ENCODE results near the gene GLT1D1. TPM values are rescaled to one million over a fixed set of nuclear protein-coding genes. Genes with fewer than 3 reads are reported as not detected.

The GLT1D1 gene
- total RNA-seq, 1 donor from 2014 or later, result 9.5 TPM

DNA sequence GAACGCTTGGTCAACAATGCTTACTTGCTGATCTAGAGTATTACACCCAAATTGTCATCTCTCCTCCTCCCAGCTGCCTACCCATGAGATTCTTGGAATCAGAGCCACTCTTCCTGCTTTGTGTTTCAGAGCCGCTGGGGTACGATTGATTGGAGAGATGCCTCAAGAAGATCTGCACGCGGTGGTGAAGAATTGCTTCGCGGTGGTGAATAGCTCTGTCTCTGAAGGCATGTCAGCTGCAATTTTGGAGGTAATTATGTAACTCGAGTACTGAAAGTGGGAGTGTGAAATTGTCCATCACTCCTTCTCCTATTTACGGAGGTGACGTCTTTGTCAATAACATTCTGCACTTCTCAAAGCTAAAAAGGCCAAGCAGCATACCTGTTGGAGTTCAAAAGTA lies 93.9 kb downstream of the GLT1D1 start:
- TF ChIP-seq, protein P1, sequence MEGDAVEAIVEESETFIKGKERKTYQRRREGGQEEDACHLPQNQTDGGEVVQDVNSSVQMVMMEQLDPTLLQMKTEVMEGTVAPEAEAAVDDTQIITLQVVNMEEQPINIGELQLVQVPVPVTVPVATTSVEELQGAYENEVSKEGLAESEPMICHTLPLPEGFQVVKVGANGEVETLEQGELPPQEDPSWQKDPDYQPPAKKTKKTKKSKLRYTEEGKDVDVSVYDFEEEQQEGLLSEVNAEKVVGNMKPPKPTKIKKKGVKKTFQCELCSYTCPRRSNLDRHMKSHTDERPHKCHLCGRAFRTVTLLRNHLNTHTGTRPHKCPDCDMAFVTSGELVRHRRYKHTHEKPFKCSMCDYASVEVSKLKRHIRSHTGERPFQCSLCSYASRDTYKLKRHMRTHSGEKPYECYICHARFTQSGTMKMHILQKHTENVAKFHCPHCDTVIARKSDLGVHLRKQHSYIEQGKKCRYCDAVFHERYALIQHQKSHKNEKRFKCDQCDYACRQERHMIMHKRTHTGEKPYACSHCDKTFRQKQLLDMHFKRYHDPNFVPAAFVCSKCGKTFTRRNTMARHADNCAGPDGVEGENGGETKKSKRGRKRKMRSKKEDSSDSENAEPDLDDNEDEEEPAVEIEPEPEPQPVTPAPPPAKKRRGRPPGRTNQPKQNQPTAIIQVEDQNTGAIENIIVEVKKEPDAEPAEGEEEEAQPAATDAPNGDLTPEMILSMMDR (IDR thresholded peaks at IDR 0.05), result no peak
- Histone ChIP-seq H3K4me3 (no peak overlapping the region), H3K36me3 (no peaks in the 10 kb centered on the region), H3K9me3 (no peaks in the 10 kb centered on the region), H3K4me1 (no peaks in the 10 kb centered on the region), H3K27ac (no peak overlapping the region), H3K27me3 (no peaks in the 10 kb centered on the region)
- DNase-seq (ENCODE audit: low spot score in 2 of 2), result no peak
- intact Hi-C loops (cut with DNase I), result no loop called here

DNA sequence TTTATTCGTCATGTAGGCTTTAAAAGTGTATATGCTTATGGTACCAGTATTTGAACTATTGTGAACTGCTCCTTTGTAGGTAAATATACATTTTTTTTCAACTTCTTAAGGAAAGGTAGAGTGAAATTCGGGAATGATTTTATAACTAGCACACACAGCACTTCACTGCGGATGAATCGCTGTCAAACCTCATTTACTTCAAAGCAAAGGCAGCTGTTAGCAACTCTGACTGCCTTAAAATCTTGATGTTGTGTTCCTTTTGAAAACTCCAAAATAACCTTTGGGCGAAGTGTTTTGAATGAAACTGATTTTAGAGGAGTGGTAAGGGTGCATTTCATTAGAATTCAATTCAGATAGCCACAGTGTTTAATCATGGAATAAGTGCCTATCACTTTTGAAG lies 95.8 kb downstream of the GLT1D1 start:
- TF ChIP-seq, protein P1 (IDR thresholded peaks at IDR 0.05), result no peak
- Histone ChIP-seq H3K27me3 (no peaks in the 10 kb centered on the region), H3K4me3 (no peak overlapping the region), H3K9me3 (no peaks in the 10 kb centered on the region), H3K4me1 (no peaks in the 10 kb centered on the region), H3K36me3 (no peaks in the 10 kb centered on the region), H3K27ac (no peak overlapping the region)
- intact Hi-C loops (cut with DNase I), result no loop called here
- DNase-seq (ENCODE audit: low spot score in 2 of 2), result no peak

DNA sequence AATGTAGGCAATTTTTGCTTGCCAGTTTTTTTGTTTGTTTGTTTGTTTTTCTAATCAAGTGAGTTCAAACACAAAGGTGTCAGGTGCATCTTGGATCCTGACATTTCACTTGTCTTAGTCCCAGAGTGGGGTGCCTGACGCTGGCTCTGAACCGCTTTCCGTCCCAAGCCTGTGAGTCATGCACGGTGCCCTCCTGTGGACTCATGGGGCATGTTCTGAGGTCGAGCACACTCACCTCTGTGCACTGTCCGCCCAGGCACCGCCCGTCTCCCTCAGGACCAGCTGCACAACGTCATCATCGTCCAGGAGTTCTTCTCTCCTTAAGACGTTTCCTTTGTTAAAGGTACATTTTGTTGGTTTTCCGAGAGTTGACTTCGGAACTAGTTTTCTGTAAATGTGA lies 98.2 kb downstream of the GLT1D1 start:
- Histone ChIP-seq H3K27me3 (no peaks in the 10 kb centered on the region), H3K36me3 (no peaks in the 10 kb centered on the region), H3K4me1 (no peaks in the 10 kb centered on the region), H3K27ac (no peak overlapping the region), H3K9me3 (no peaks in the 10 kb centered on the region), H3K4me3 (no peak overlapping the region)
- intact Hi-C loops (cut with DNase I), result no loop called here
- TF ChIP-seq, protein P1 (IDR thresholded peaks at IDR 0.05), result no peak
- no peak for DNase-seq (ENCODE audit: low spot score in 2 of 2)

DNA sequence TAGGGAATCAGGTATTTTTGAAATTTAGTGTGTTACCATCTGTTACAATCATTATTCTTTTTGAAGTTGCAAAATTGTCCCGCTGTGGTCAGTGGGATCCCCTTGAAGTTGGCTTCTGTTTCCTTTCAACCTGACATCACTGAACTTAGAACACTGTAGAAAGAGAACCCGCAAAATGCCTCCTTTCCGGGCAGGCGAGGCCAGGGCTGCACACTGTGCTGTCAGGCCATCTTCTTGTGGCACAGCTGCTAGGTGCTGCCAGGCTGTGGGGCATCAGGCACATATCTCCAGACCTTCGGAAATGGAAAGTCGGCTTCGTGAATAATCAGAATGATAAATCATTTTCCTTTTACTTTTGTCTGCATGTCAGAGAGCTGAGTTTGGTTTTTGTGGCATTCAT lies 103.5 kb downstream of the GLT1D1 start:
- intact Hi-C loops (cut with DNase I), result no loop called here
- TF ChIP-seq, protein P1 (IDR thresholded peaks at IDR 0.05), result no peak
- no peaks in the 10 kb centered on the region for H3K27me3 ChIP-seq
- H3K36me3 ChIP-seq, result no peaks in the 10 kb centered on the region
- DNase-seq (ENCODE audit: low spot score in 2 of 2), result no peak
- H3K4me3 ChIP-seq, result no peak overlapping the region
- H3K27ac ChIP-seq, result no peak overlapping the region
- H3K4me1 ChIP-seq, result no peaks in the 10 kb centered on the region
- H3K9me3 ChIP-seq, result no peaks in the 10 kb centered on the region

DNA sequence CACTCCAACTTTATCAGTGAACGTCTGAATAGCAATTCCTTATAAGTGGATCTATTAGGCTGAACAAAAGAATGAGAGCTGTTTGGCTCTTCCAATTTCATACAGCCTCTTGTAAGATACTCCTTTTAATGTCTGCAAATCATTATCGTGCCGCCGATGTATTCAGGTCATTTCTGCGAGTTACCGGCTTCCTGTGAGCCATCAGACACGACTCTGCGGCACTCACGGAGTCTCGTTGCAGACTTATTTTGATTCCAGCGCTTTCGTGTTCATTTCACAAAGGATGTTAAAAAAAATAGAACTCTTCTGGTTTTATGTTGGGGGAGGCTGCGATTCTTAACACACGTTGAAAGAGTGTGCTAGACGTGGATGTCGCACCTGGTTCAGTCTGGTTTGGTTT lies 106.6 kb downstream of the GLT1D1 start:
- H3K27me3 ChIP-seq, result no peaks in the 10 kb centered on the region
- no peak overlapping the region for H3K27ac ChIP-seq
- intact Hi-C loops (cut with DNase I), result no loop called here
- H3K36me3 ChIP-seq, result no peaks in the 10 kb centered on the region
- no peaks in the 10 kb centered on the region for H3K4me1 ChIP-seq
- H3K4me3 ChIP-seq, result no peak overlapping the region
- TF ChIP-seq, protein P1 (IDR thresholded peaks at IDR 0.05), result no peak
- H3K9me3 ChIP-seq, result no peaks in the 10 kb centered on the region
- DNase-seq (ENCODE audit: low spot score in 2 of 2), result no peak

DNA sequence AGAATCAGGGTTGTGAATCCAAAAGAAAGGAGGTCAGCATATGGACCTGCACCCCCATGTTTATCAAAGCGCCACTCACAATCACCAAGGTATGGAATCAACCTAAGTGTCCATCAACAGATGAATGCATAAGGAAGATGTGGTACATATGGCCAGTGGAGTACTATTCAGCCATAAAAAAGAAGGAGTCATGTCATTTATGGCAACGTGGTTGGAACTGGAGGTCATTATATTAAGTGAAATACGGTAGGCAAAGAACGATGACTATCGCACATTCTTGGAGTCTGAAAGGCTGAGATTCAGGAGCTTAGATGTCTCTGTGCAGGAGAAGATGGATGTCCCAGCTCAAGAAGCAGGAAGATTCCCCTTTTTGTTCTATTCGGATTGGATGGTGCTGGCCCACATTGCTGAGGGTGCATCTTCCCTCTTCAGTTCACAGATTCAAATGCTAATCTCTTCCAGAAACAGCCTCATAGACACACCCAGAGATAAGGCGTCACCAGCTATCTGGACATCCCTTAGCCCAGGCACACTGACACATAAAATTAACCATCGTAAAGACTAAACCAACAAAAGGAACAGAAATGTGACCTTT lies 108.1 kb downstream of the GLT1D1 start:
- Histone ChIP-seq H3K9me3 (no peaks in the 10 kb centered on the region), H3K36me3 (no peaks in the 10 kb centered on the region), H3K4me1 (no peaks in the 10 kb centered on the region), H3K4me3 (no peak overlapping the region), H3K27me3 (no peaks in the 10 kb centered on the region), H3K27ac (no peak overlapping the region)
- TF ChIP-seq, protein P1 (IDR thresholded peaks at IDR 0.05), result no peak
- intact Hi-C loops (cut with DNase I), result no loop called here
- DNase-seq (ENCODE audit: low spot score in 2 of 2), result no peak
